GM21825 (cell line): Measurements from ENCODE around the gene PLXND1.

Experiments used
- ATAC-seq: cut with Tn5 transposase; IDR thresholded peaks from one replicate; pipeline ENCODE4 v1.9.1; 2021; ENCODE audit warnings: mild to moderate bottlenecking, moderate library complexity; ENCODE audit not compliant: unreplicated experiment

Gene PLXND1

GRCh38 chr3:129602309-129602708, 4.2 kb downstream of the PLXND1 start:
- no peak for ATAC-seq

- no peak for ATAC-seq
Measured at GRCh38 chr3:129601713-129602112, 4.8 kb downstream of the PLXND1 start.

- ATAC-seq = no peak
Measured at GRCh38 chr3:129600348-129600747, 6.1 kb downstream of the PLXND1 start.

- no peak for ATAC-seq
Measured at GRCh38 chr3:129599607-129600006, 6.9 kb downstream of the PLXND1 start.

- no peak for ATAC-seq
Measured at GRCh38 chr3:129599073-129599472, 7.4 kb downstream of the PLXND1 start.

- no peak for ATAC-seq
Measured at GRCh38 chr3:129598484-129598883, 8.0 kb downstream of the PLXND1 start.

- no peak for ATAC-seq
Measured at GRCh38 chr3:129598000-129598381, 8.5 kb downstream of the PLXND1 start.

- ATAC-seq = no peak
Measured at GRCh38 chr3:129597087-129597999, 9.1 kb downstream of the PLXND1 start.

- no peak for ATAC-seq
Measured at GRCh38 chr3:129596194-129597086, 10.0 kb downstream of the PLXND1 start.

GRCh38 chr3:129595544-129596193, 10.8 kb downstream of the PLXND1 start:
- ATAC-seq = no peak

- no peak for ATAC-seq
Measured at GRCh38 chr3:129594907-129595390, 11.5 kb downstream of the PLXND1 start.

GRCh38 chr3:129594409-129594808, 12.1 kb downstream of the PLXND1 start:
- ATAC-seq = no peak

GRCh38 chr3:129593595-129594339, 12.7 kb downstream of the PLXND1 start:
- no peak for ATAC-seq

GRCh38 chr3:129593230-129593594, 13.3 kb downstream of the PLXND1 start:
- no peak for ATAC-seq

GRCh38 chr3:129592381-129593131, 13.9 kb downstream of the PLXND1 start:
- no peak for ATAC-seq

GRCh38 chr3:129591932-129592331, 14.5 kb downstream of the PLXND1 start:
- no peak for ATAC-seq

GRCh38 chr3:129590215-129590614, 16.3 kb downstream of the PLXND1 start:
- no peak for ATAC-seq

GRCh38 chr3:129587566-129588210, 18.8 kb downstream of the PLXND1 start:
- ATAC-seq = no peak

GRCh38 chr3:129586746-129587430, 19.6 kb downstream of the PLXND1 start:
- ATAC-seq = no peak
